GM19035 (cell line): ENCODE data around the gene KLHL29.
A peak's percentile ranks its signal among the peaks of the same experiment; 100 is the strongest.

ENCODE experiments used
- ATAC-seq: cut with Tn5 transposase; IDR thresholded peaks from one replicate; pipeline ENCODE4 v1.9.1; 2021; ENCODE audit not compliant: unreplicated experiment

Gene KLHL29

GRCh38 chr2:23446916-23447315 lies 61.9 kb downstream of the KLHL29 start:
- ATAC-seq, result no peak

DNA sequence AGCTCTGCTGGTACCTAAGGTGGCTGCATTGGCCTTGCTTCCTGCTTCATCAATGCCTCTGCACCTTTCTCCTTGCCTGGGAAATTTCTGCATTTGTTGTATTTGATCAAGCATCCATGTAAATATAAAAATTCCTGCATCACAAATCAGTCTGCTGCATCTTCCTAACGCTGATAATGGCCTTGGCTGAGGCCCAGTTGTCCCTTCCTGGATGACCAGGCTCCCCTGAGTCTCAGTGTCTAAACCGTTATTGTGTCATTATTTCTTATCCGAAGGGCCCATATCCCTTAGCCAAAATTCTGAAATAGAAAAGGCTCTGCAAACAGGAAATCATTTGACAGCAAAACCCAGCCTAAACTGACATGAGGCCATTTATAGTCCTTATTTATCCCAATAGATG lies 62.4 kb downstream of the KLHL29 start:
- no peak for ATAC-seq

- no peak for ATAC-seq
Observed at GRCh38 chr2:23448906-23449305, 63.9 kb downstream of the KLHL29 start.

- peak; percentile 83 for ATAC-seq
Observed at GRCh38 chr2:23449413-23449812, 64.4 kb downstream of the KLHL29 start.

- no peak for ATAC-seq
Observed at GRCh38 chr2:23449831-23450331, 64.9 kb downstream of the KLHL29 start.

- ATAC-seq, result no peak
Observed at GRCh38 chr2:23452372-23452771, 67.4 kb downstream of the KLHL29 start.

DNA sequence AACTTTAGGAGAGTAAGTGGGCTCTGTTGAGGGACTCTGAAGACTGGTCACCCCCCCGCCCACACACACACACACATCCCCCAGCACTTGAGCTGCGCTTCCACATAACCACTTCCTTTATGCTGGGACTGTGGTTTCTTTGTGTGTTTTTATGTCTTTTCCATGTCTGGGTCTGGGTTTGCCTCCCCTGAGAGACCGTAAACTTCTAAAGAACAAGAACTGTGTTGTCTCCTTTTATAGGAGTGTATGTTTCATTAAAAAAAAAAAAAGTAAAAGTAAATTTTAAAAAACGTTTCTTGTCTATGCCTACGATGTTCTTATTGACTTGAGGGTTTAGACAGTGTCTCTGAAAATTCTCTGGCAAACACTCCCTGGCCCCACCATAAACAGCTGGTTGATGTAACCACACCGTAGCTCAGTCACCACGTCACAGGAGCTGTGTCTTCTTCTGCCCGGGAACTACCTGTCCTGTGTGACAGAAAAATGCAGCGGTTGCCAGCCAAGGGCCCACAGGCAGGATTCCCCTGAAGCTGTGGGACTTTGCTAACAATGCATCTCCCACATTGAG lies 68.0 kb downstream of the KLHL29 start:
- ATAC-seq, result no peak

- no peak for ATAC-seq
Observed at GRCh38 chr2:23453432-23453831, 68.5 kb downstream of the KLHL29 start.

GRCh38 chr2:23453836-23454460 lies 69.0 kb downstream of the KLHL29 start:
- no peak for ATAC-seq

DNA sequence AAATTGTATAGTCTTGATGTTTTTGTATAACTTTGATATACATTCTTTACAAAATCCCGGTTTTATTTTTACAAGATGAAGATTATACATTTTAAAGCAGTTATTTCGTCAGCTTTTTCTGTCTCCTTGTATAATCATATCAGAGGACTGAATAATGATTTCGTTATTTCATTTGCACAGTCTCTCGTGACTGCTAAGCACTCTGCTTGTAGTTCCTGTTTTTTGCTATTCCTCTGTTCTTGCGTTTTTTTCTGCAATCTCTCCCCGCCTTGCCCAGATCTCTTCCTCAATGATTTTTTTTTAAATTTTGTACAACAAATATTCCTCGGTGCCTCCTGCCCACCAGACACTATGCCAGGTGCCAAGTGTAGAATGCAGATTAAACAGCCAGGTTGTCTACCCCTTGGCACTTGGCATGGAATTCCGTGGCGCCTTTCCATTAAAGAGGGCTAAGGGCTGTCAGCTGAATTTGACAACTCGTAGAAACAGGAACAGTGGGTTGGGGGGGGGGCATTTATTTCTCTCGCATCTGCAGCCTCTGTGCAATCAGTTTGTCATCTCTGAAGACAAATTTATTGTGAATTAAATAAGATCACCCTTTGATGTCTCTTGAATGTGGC lies 69.6 kb downstream of the KLHL29 start:
- no peak for ATAC-seq

- no peak for ATAC-seq
Observed at GRCh38 chr2:23456396-23456795, 71.4 kb downstream of the KLHL29 start.

DNA sequence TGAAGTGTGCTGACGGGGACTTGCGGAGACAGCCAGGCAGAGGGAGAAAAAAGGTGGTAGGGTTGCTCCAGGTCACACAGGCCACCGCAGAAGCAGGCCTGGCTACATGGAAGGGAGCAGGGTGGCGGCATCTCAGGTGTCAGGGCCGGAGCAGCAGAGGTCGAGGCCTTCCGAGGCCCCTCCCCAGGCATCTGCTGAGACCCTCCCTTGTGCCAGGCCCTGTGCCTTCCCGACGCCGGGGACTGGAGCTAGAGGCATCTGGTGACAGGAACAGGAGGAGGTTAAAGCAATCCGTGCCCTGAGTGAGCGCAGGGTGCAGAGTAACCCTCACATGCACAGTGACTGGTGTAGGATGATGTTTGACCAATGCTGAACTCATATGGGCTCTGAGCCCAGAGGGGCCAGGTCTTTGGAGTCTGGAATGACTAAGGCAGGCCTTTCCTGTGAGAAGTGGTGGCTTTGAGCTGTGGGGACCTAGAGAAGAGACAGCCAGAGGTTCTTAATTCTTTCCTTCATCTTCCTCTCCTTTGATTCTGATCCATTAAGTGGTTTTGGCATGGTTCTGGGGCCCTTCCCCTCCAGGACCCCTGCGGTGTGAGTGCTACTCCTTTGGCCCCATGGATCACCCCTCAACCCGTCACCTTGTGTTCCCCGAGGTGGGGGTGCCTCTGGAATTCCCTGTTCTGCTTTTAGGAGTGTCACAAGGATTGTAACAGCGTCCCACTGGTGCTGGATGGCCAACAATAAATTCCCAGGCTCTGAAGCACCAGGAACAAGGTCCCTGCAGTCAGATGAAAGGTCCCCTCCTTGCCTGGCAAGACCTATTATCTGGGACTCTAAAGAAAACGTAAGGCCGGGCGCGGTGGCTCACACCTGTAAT lies 72.1 kb downstream of the KLHL29 start:
- no peak for ATAC-seq

DNA sequence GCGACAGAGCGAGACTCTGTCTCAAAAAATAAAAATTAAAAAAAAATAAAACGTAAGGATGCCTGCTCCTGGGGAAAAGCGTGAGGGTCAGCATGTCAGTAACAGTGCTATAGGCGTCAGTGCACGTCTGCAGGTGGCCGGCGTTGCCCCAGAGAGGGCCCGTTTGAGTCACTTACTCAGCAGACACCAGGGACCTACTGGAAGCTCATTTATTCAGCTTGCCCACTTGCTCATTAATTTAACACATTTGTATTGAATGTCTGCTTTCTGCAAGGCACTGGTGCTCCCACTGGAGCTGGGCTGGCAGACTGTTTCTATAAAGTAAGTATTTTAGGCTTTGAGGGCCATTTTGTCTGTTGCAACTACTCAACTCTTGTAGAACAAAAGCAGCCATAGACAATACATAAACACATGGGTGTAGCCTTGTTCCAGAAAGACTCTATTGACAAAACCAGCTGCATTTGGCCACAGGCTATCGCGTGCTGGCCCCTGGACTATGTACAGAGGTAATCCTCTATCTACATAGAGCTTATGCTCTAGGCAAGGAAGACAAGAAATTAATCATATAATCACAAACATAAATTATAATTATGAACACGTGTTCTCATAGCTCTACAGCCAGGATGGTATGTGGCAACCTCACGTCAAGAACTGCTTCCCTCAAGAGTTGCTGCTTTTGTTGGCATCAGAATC lies 73.2 kb downstream of the KLHL29 start:
- no peak for ATAC-seq

- no peak for ATAC-seq
Observed at GRCh38 chr2:23459032-23459431, 74.1 kb downstream of the KLHL29 start.

- ATAC-seq, result peak; percentile 50
Observed at GRCh38 chr2:23460228-23460627, 75.2 kb downstream of the KLHL29 start.

GRCh38 chr2:23460993-23461392 lies 76.0 kb downstream of the KLHL29 start:
- no peak for ATAC-seq

- ATAC-seq, result no peak
Observed at GRCh38 chr2:23464156-23464555, 79.2 kb downstream of the KLHL29 start.

DNA sequence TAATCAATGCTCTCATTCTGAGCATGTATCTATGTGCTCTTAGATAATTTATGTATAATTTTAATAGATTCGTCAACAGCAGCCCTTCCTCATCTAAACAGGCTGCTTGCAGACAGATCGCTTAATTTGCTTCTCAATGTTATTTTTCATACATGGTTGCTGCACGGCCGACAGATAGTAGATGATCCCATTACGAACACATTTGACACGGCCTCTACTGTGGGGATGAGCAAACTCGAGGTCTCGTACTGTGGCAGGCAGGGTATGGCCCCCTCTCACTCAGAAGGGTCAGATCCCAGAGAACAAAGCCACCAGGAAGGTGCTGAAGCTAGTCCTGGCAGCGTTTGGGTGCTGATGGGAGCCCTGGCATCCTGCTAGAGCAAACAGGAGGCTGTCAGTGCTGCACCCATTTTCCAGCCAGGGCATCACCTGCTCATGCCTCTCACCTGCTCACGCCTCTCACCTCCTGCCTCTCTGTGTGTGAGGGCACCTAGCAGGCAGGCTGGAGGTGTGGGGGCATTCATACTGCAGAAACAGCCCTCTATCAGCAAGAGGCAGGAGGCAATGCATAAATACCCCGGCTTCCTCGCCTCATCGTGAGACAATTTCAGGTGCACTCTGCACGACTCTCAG lies 80.0 kb downstream of the KLHL29 start:
- no peak for ATAC-seq

- ATAC-seq, result no peak
Observed at GRCh38 chr2:23465936-23466335, 81.0 kb downstream of the KLHL29 start.

GRCh38 chr2:23467618-23468017 lies 82.6 kb downstream of the KLHL29 start:
- ATAC-seq, result no peak
